Measurements from ENCODE around the gene NFIB. TPM values are rescaled to one million over a fixed set of nuclear protein-coding genes. Genes with fewer than 3 reads are reported as not detected.

Gene NFIB
- total RNA-seq, 1 experiment from 2014 or later, result 11.3 TPM

DNA sequence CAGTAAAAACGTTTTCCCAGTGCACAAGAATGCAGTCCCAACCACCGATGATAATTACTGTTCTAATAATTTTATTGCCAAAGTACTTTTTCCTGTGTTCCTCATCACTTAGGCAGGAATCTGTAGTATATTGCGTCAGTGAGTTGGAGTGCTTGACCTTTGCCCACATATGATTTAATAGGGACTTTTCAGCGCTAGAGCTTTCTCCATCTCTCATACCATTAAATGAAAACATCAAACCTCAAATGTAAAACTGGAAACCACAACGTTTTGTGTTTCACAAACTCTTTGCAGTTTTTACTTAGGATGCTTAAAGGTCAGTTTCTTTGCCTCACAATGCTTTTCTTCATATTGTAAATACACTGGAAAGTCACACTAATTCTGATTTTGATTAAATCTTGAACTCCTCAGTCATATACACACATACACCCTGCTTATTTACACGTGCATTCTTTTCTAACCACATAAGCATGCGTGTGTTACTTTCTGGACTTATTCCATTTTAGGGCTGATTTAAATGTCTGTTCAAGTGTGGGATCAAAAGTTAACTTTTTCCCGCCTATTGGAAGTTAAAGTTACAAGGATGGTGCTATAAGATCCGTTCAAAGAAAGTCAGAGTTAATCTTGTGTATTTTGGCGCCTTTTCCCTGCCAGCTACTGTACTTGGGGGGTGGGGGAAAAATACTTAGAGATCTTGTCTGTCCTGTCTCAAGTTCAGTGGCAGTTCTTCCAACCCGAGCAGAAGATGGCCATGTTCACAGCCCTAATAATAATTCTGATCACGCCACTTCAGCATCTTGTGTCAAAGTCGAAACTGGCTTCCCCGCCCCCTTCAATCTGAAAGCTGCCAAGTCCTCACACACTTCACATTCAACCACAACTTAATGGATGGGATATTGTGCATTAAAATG is 6.6 kb upstream of the NFIB start:
- DNase-seq (ENCODE audit: low spot score), result peak; percentile 91

DNA sequence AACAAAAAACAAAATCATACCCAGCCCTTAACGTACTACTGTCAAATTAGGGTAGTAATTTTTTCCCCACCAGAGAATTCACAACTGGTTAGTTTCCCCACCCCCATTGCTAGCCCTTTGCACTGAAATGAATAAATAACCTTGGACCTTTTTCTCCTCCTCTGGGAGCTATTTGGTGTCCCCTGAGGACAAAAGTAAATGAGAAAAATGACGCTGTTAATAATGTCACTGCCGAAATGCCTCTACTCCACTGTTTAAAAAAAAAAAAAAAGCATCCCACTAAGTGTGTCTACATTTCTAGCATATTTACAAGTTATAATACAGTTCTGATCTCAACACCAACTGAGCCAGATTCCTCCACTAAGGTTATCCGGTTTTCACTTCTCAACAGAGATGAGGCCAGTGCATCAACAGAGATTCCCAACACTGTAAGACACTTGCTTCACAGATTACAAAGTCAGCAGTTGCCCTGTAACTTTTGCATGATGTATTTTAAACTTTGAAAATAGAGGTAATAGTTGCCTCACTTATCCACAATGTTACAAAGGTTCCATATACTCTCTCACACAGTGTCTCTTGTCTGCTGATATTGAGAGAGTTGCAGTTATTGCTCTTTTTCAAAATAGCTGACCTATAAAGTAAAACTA is 5.1 kb upstream of the NFIB start:
- DNase-seq (ENCODE audit: low spot score), result no peak

DNA sequence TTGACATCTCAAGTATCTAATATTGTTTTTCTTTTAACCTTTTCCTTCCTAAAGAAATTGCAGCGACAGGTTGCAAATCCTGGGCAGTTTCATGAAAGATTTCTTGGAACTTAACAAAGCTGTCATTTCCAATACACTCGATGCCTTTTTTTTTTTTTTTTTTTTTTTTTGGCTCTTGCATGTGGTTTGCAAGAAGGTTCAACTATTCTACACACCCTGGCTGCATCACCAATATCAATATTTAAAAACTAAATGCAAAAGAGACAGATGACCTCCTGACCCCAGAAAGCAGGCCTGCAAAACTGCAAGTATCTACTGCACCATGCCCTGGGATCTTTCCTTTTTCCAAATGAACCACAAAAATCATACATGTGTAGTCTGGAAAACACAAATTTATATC is 4.4 kb upstream of the NFIB start:
- no peak for DNase-seq (ENCODE audit: low spot score)

GRCh38 chr9:14317667-14318320 is 3.9 kb upstream of the NFIB start:
- no peak for DNase-seq (ENCODE audit: low spot score)

DNA sequence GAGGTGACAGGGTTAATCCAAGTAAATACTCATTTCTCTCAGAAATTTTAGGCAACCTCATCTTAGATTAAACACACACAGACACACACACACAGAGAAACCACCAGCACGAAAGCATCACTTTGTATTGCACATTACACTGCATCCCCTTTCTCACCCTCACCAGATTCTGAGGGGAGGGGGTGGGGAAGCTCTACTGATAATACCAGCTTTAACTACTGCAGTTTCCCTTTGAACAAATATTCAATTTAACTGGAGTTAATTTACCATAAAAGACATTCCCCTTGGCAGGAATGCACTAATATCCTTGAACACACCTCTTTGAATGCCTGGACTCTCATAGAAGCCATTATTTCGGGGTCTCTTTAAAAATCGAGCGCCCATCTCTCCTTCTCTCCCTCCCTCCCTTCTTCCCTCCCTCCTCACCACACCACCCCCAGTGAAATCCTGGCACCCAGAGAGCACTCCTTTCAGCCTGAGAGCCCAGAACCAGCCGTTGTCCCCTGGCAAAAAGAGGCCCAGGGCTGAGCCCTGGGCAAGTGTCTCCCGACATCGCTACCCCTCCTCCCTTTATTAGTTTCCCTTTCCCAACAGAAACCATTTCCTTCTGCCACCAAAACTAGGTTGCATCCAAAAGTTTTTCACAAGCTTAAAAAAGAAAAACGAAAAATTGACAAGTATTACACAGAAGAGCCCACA is 2.8 kb upstream of the NFIB start:
- no peak for DNase-seq (ENCODE audit: low spot score)

- no peak for DNase-seq (ENCODE audit: low spot score)
These were observed 2.1 kb upstream of the NFIB start for GRCh38 chr9:14315875-14316601.

- DNase-seq (ENCODE audit: low spot score), result peak; percentile 64
These were observed 1.3 kb upstream of the NFIB start for GRCh38 chr9:14314929-14315874.

DNA sequence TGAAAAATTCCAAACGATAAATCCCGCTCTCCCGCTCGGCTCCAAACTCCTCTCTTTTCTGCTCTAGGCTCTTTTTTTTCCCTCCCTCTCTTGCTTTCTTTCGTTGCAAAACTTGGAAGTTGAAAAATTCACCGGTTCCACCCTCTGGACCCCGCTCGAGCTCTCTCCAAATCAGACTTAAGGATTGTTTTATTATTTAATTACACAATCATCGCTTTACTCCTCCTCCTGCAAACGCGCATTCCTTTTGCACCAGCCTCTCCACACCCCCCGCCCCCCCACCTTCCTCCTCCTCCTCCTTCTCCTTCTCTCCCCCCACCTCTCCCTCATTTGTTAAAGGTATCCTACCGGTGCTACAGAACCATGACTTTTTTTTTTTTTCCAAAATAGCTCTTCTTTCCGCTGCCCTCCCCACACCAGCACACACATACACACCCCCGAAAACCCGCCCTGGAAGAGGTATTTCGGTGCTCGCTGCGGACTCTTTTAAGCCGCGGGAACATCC is 535 bp upstream of the NFIB start:
- DNase-seq (ENCODE audit: low spot score), result peak; percentile 87

DNA sequence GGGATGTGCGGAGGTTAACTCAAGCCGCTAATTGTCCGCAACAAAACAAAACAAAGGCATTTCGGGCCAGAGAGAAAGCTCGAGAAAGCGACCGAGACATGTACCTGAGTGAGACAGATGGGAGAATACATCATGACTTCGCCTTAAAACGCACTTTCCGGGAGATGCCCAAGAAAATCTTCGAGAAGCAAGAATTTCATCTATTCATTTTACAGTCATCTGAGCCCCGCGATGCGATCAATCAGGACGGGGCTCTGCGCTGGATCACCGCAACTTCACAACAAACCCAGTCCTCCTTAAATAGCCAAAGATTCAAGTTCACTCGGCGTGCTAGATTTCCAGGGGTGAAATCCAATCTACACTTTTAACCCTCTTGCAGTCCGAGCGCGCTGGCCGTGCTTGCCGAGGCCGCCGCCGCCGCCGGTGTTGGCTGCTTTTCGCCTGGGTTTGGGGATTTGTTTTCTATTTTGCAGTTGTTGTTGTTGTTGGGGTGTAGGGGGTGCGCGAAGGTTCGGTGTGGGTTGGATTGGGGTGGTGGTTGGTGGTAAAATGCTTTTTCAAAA is 482 bp downstream of the NFIB start:
- peak; percentile 13 for DNase-seq (ENCODE audit: low spot score)

DNA sequence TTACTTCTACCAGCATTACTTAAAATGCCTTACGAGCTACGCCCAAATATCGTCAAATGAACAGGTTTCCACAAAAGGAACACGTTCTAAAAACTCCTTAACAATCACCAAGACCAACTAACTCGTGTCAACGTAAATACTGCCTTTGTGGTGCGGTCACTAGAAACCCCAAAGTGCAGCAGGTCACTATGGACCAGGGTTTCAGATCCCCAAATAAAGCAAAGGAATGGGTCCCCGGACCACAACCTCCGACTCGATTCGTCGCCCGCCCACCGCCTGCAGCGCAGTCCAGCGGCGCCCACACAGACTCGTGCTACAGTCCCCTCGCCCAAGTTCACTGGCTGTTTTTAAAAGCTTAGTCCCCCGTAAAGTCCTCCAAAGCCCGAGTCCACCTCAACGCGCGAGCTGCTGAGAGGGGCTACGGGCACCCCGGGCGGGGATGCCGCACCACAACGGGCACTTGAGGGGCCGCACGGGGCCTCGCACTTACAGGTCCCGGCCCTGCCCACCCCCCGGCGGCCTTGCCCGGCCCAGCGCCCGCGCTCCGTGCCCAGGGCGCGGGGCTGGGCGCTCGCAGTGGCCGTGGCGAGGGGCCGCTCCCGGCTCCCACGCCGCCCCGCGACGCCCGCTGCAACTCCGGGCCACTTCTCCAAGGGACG is 1.1 kb downstream of the NFIB start:
- peak; percentile 8 for DNase-seq (ENCODE audit: low spot score)

DNA sequence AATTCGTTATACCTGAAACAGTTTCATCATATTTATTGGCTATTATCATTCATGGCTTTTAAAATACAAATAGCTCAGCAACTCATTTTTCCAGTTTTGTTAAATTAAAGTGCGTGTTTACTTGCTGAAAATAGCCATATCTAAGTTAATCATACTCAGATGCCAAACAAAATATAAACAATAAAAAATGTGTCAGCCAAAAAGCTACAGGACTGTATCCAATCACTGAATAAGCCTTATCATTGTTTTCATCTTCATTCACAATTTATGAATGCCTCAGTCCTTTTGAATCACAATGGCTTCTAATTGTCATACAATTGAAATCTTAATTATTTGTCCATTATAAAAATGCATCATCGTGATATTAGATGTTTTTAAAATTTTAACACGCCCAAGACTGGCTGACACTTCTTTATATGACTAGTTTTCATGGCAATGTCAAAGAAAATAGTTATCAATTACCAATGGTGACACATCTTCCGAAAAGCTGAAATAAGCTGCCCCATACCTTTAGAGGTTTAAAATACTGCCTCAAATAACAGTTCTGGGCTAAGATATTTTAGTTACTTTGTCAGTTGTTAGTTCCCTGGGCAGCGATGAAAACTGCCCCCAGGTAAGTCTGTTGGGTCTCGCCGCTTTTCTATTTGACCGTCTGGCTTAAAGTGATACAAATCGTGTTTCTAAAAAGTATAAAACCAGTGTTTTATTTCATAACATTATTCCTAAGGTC is 1.8 kb downstream of the NFIB start:
- no peak for DNase-seq (ENCODE audit: low spot score)

- no peak for DNase-seq (ENCODE audit: low spot score)
These were observed 2.6 kb downstream of the NFIB start for GRCh38 chr9:14311171-14311949.

GRCh38 chr9:14310311-14310710 is 3.6 kb downstream of the NFIB start:
- DNase-seq (ENCODE audit: low spot score), result no peak

DNA sequence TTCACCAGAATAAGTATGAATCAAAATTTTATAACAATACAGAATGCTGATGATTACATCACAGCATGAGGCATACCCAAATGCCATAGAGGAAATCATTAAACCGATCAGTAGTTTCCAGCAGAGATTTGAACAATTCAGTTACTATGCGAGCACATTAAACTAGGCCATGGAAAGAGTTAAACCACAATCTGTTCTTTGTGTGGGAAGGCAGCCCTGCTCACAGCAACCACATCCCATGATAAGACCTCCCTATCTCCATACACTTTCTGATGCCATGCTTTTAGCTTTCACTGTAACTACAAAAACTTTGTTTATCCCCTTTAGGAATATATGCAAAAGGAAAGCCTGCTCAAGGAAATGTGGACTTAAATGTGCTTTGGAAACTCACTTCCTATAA is 4.5 kb downstream of the NFIB start:
- DNase-seq (ENCODE audit: low spot score), result peak; percentile 40

DNA sequence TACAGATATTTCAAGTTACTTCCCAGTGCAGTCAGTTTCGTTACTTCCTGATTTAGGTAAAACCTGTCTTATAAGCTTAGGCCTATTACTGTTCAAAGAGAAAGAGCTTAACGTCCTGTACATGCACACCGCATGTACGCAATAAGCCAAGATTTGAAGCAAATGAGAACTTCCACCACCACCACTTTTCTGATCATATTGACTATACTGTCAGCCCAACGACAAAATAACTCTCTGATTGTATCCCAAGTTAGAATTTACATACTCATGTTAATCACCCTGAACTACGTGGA is 5.1 kb downstream of the NFIB start:
- DNase-seq (ENCODE audit: low spot score), result no peak

DNA sequence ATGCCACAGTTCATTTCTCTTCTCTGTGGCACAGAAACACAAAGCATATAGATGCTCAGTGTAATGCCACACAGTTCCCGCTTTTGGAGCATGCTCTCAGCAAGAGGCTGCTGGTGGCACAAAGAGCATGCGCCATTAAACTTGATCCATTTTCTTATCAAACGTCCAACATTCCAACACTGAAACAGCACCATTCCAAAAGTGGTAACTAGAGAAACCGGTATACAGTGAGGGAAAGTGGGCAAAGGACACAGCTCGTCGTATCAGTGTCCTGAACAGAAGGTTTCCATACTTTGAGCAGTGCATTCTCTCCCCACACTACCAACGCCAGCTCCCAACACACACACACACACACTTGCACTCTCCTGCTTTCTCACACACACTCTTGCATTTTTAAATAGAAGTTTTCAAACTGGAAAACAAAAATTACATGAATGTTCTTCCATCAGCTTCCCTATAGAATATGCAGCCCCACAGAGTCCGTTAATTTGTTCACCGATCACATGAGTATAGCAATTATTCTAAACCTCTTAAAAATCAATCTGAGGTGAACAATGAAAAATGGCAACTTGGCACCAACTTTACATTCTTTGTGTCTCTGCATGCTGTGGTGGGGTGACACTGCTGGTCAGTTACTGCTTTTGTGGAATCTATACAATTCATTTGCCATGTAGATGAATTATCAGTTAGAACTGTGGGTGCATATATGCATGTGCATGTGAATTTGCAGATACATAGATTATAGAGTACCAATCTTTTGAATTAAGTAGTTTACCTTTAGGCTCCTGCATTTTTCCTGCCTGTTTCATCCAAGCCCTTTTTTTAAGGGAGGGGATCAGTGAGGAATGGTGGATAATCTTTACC is 5.7 kb downstream of the NFIB start:
- DNase-seq (ENCODE audit: low spot score), result no peak

Data from H4 (cell line).